ENCODE data around the gene DCDC2C.

- TF ChIP-seq RAD21 (IDR thresholded peaks at IDR 0.05; ENCODE audit: low read length) (no peak), POLR2A (IDR thresholded peaks at IDR 0.05; ENCODE audit: low read depth, low read length) (no peak), CEBPB (IDR thresholded peaks at IDR 0.05; ENCODE audit: low read depth, low read length) (no peak), RCOR1 (IDR thresholded peaks at IDR 0.05; ENCODE audit: insufficient replicate concordance, low read length) (no peak), CTCF (conservative IDR thresholded peaks at IDR 0.05; ENCODE audit: low read depth, low read length) (no peak), RFX5 (IDR thresholded peaks at IDR 0.05; ENCODE audit: low read depth, low read length) (no peak), MAFK (IDR thresholded peaks at IDR 0.05; ENCODE audit: low read depth, low read length) (no peak), BHLHE40 (IDR thresholded peaks at IDR 0.05; ENCODE audit: low read depth, low read length) (no peak), ELK1 (IDR thresholded peaks at IDR 0.05; ENCODE audit: borderline replicate concordance, low read depth, low read length) (no peak)
Observed at GRCh38 chr2:3682811-3683210, 20.6 kb upstream of the DCDC2C start.
